Endothelial cell of umbilical vein (primary cell): ENCODE results near the gene FER. TPM values are rescaled to one million over a fixed set of nuclear protein-coding genes. Genes with fewer than 3 reads are reported as not detected.

ENCODE experiments used
- BruUV-seq: library from RNA; stranded (reverse); fragments of 400-500 nt; replicated peaks from 2 replicates; lab custom pipeline; 2021; lab: Mats Ljungman, UMichigan
- CTCF ChIA-PET: fragments of 300-600, 350-600 bp; sonication (Branson Sonifier 250); formaldehyde crosslinking; loops from one replicate; lab custom pipeline; 2021; ENCODE audit warnings: antibody characterized with exemption, inconsistent platforms; lab: Charles Lee
- POLR2A ChIA-PET: fragments of 300-600, 350-600 bp; sonication (Branson Sonifier 250); formaldehyde crosslinking; loops from one replicate; lab custom pipeline; 2021; ENCODE audit warnings: antibody characterized with exemption, inconsistent platforms; lab: Charles Lee
- DNase-seq: peaks from one replicate; pipeline ENCODE4 v3.0.0-alpha.2; 2011; ENCODE audit warnings: low read depth, low spot score
- FAIRE-seq: peaks from 2 replicates; lab custom pipeline; 2011; peaks lifted over from hg19 to GRCh38; lab: Jason Lieb, UNC
- H2AFZ ChIP-seq: 2 replicates; pipeline ENCODE4 v1.6.0; 2012; ENCODE audit warnings: low read depth, low read length, control low read depth, inconsistent platforms
- H3K27ac ChIP-seq: 2 replicates; pipeline ENCODE4 v1.5.1; 2011; ENCODE audit warnings: low read depth, mild to moderate bottlenecking, control low read depth, low read length, moderate library complexity; ENCODE audit not compliant: insufficient read depth
- H3K27me3 ChIP-seq, 2 experiments: 2 replicates each; pipeline versions ENCODE4 v1.6.0 to v1.6.1; 2011; ENCODE audit warnings: low read length in 2 of 2, mixed read lengths in 1 of 2; ENCODE audit not compliant: control insufficient read depth in 2 of 2, insufficient read depth in 2 of 2
- H3K36me3 ChIP-seq, 2 experiments: 2 replicates in 1 of 2; 3 replicates in 1 of 2; pipeline ENCODE4 v1.5.1; 2011; ENCODE audit warnings: low read length in 2 of 2, mild to moderate bottlenecking in 1 of 2, moderate library complexity in 1 of 2; ENCODE audit not compliant: control insufficient read depth in 2 of 2, insufficient read depth in 2 of 2; ENCODE audit errors: extremely low read depth in 1 of 2
- H3K4me1 ChIP-seq: 3 replicates; pipeline ENCODE4 v1.5.1; 2011; ENCODE audit warnings: mild to moderate bottlenecking, low read length; ENCODE audit not compliant: control insufficient read depth, insufficient read depth; ENCODE audit errors: extremely low read depth
- H3K4me2 ChIP-seq: 2 replicates; pipeline ENCODE4 v1.6.1; 2011; ENCODE audit warnings: low read length, control low read depth, mixed read lengths; ENCODE audit not compliant: insufficient read depth
- H3K4me3 ChIP-seq, 3 experiments: fragments of 200-600 bp in 1 of 3; sonication (generic), shearing (Covaris generic) in 1 of 3; replicated peaks in 1 of 3; 2 replicates each; pipeline ENCODE4 v1.5.1; 2011 to 2016; ENCODE audit warnings: control low read depth in 3 of 3, low read length in 3 of 3, mild to moderate bottlenecking in 2 of 3, inconsistent platforms in 1 of 3, low read depth in 1 of 3, moderate library complexity in 1 of 3; ENCODE audit not compliant: insufficient read depth in 1 of 3
- H3K79me2 ChIP-seq: 2 replicates; pipeline ENCODE4 v1.6.0; 2012; ENCODE audit warnings: low read length, inconsistent platforms; ENCODE audit not compliant: control insufficient read depth, insufficient read depth
- H3K9ac ChIP-seq: replicated peaks from 2 replicates; pipeline ENCODE3; 2011; ENCODE audit warnings: low read length, control low read depth; ENCODE audit not compliant: insufficient read depth; ENCODE audit errors: extremely low read depth
- H3K9me1 ChIP-seq: replicated peaks from 3 replicates; pipeline ENCODE4 v1.6.0; 2011; ENCODE audit warnings: mild to moderate bottlenecking, low read length; ENCODE audit not compliant: control insufficient read depth, insufficient read depth; ENCODE audit errors: extremely low read depth
- H3K9me3 ChIP-seq: replicated peaks from 2 replicates; pipeline ENCODE4 v1.5.1; 2012; ENCODE audit warnings: low read length, inconsistent platforms; ENCODE audit not compliant: control insufficient read depth, insufficient read depth
- H4K20me1 ChIP-seq: replicated peaks from 2 replicates; pipeline ENCODE3; 2011; ENCODE audit warnings: mild to moderate bottlenecking, low read length; ENCODE audit not compliant: control insufficient read depth, insufficient read depth; ENCODE audit errors: extremely low read depth
- EZH2 ChIP-seq: IDR thresholded peaks from 2 replicates; pipeline ENCODE4 v1.6.1; 2012; ENCODE audit warnings: borderline replicate concordance, low read depth, mild to moderate bottlenecking, moderate library complexity, low read length, inconsistent platforms; ENCODE audit not compliant: severe bottlenecking
- FOS ChIP-seq: IDR thresholded peaks from 2 replicates; pipeline ENCODE4 v1.6.1; 2011; ENCODE audit warnings: mild to moderate bottlenecking, low read length, moderate library complexity, borderline replicate concordance; ENCODE audit not compliant: insufficient read depth
- GATA2 ChIP-seq: IDR thresholded peaks from 2 replicates; pipeline ENCODE4 v1.7.0; 2011; ENCODE audit warnings: low read depth, mild to moderate bottlenecking, moderate library complexity, mixed read lengths, low read length; ENCODE audit not compliant: insufficient read length, insufficient read depth
- JUN ChIP-seq: IDR thresholded peaks from 2 replicates; pipeline ENCODE4 v1.6.1; 2011; ENCODE audit warnings: borderline replicate concordance, low read depth; ENCODE audit not compliant: insufficient read length, insufficient read depth
- MAX ChIP-seq: IDR thresholded peaks from 2 replicates; pipeline ENCODE4 v1.6.1; 2011; ENCODE audit not compliant: insufficient read depth, insufficient read length
- MYC ChIP-seq: IDR thresholded peaks from one replicate; pipeline ENCODE4 v1.6.1; 2011; ENCODE audit warnings: mild to moderate bottlenecking, low read depth, low read length
- POLR2A ChIP-seq: IDR thresholded peaks from 2 replicates; pipeline ENCODE4 v1.6.1; 2012; ENCODE audit warnings: low read depth, mild to moderate bottlenecking, control low read depth, low read length
- POLR2AphosphoS5 ChIP-seq: IDR thresholded peaks from 2 replicates; pipeline ENCODE4 v1.6.1; 2012; ENCODE audit warnings: low read depth, mild to moderate bottlenecking, control low read depth, low read length, moderate library complexity; ENCODE audit not compliant: insufficient read depth
- dilution Hi-C: fragments of 300-500 bp; cut with MboI; formaldehyde crosslinking; loops from one replicate; pipeline ENCODE4 v1.15.0; 2019; ENCODE audit warnings: low sequenced_read_pairs; ENCODE audit not compliant: extremely low pct_ligation_motif_present
- intact Hi-C: fragments of 100-400 bp; cut with micrococcal nuclease; formaldehyde crosslinking; loops from one replicate; pipeline ENCODE4 v1.10.0; 2022
- polyA plus RNA-seq, 4 experiments: library from polyadenylated mRNA; depleted of rRNA in 3 of 4; stranded (reverse) in 3 of 4; unstranded in 1 of 4; fragments of >200 nt; gene quantifications; 2 replicates each; pipeline versions ENCODE4 v1.2.1 to v1.2.3, GENCODE V29; 2011 to 2012; ENCODE audit warnings: missing spikeins in 1 of 4
- total RNA-seq: library from RNA; stranded (reverse); gene quantifications from 2 replicates; pipeline ENCODE4 v1.2.3, GENCODE V29; 2021
- TF ChIP-seq, protein P1 (sequence below), 2 donors: IDR thresholded peaks; 1 replicate in 1 of 2; 2 replicates in 1 of 2; pipeline ENCODE4 v1.5.1; 2011; ENCODE audit warnings: low read length in 2 of 2, mild to moderate bottlenecking in 2 of 2, moderate library complexity in 2 of 2, control low read depth in 1 of 2, inconsistent platforms in 1 of 2, low read depth in 1 of 2; ENCODE audit not compliant: insufficient read depth in 1 of 2; ENCODE audit errors: extremely low read depth in 1 of 2

Gene FER
- total and polyA plus RNA-seq, 2 donors (not counting 3 experiments of a cell fraction or from before 2014, with no cell fraction given) = 2.3 to 27.5 TPM

GRCh38 chr5:108983461-108984092 lies 235.9 kb downstream of the FER start:
- H3K4me3 ChIP-seq = no peak overlapping the region
- no peaks in the 10 kb centered on the region for H3K9me1 ChIP-seq
- no peaks in the 10 kb centered on the region for H3K79me2 ChIP-seq
- no peak overlapping the region for H3K9ac ChIP-seq
- no peaks in the 10 kb centered on the region for H3K9me3 ChIP-seq
- DNase-seq = no peak
- no peak overlapping the region for H3K27ac ChIP-seq
- no TSS peak for BruUV-seq
- FAIRE-seq = no peak
- no peaks in the 10 kb centered on the region for H3K27me3 ChIP-seq
- ChIA-PET CTCF (no interaction called here), POLR2A (no interaction called here)
- intact Hi-C loops (no loop called here), dilution Hi-C loops (no loop called here)
- no peaks in the 10 kb centered on the region for H4K20me1 ChIP-seq
- no peaks in the 10 kb centered on the region for H3K4me1 ChIP-seq
- H2AFZ ChIP-seq = no peak overlapping the region
- H3K36me3 ChIP-seq = no peaks in the 10 kb centered on the region
- H3K4me2 ChIP-seq = no peak overlapping the region
- no peak for TF ChIP-seq EZH2
- no peak for TF ChIP-seq GATA2
- TF ChIP-seq POLR2AphosphoS5 = no peak
- TF ChIP-seq POLR2A = no peak
- TF ChIP-seq FOS = no peak
- TF ChIP-seq, protein P1, sequence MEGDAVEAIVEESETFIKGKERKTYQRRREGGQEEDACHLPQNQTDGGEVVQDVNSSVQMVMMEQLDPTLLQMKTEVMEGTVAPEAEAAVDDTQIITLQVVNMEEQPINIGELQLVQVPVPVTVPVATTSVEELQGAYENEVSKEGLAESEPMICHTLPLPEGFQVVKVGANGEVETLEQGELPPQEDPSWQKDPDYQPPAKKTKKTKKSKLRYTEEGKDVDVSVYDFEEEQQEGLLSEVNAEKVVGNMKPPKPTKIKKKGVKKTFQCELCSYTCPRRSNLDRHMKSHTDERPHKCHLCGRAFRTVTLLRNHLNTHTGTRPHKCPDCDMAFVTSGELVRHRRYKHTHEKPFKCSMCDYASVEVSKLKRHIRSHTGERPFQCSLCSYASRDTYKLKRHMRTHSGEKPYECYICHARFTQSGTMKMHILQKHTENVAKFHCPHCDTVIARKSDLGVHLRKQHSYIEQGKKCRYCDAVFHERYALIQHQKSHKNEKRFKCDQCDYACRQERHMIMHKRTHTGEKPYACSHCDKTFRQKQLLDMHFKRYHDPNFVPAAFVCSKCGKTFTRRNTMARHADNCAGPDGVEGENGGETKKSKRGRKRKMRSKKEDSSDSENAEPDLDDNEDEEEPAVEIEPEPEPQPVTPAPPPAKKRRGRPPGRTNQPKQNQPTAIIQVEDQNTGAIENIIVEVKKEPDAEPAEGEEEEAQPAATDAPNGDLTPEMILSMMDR (IDR thresholded peaks at IDR 0.05; ENCODE audit: extremely low read depth in 1 of 2, insufficient read depth in 1 of 2, low read depth in 1 of 2, low read length in 2 of 2) = no peak
- no peak for TF ChIP-seq MYC
- no peak for TF ChIP-seq JUN
- TF ChIP-seq MAX = no peak
